Stimulated activated CD8-positive, alpha-beta memory T cell treated with anti-CD3 and anti-CD28 coated beads, Interleukin-4, amount 100 ng/mL, for 48 hours (primary cell): ENCODE measurements around the gene PLEKHF1.
"Not testable (repeated sequence)": the region's sequence is repeated elsewhere in the genome, so short reads cannot be mapped to it uniquely, and the experiment has no call there.

Source experiments
- DNase-seq: peaks from one replicate; pipeline ENCODE4 v3.0.0-alpha.2; 2020

The PLEKHF1 gene

GRCh38 chr19:29704562-29705558 lies 39.6 kb downstream of the PLEKHF1 start:
- no peak for DNase-seq

DNA sequence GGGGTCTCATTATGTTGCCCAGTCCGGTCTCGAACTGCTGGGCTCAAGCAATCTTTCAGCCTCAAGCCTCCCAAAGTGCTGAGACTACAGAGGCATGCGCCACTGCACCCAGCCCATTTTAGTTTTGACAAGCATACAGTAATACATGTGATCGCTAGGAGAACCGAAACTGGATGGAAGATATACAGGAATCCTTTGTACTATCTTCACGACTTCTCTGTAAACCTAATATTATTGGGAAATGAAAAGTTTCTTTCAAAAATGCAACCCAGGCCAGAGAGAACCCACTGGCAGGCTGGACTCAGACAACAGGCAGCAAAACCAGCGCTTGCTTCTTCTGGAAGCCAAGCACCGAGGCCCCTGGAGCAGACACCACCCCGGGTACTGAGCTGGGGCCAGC lies 40.4 kb downstream of the PLEKHF1 start:
- no peak for DNase-seq

DNA sequence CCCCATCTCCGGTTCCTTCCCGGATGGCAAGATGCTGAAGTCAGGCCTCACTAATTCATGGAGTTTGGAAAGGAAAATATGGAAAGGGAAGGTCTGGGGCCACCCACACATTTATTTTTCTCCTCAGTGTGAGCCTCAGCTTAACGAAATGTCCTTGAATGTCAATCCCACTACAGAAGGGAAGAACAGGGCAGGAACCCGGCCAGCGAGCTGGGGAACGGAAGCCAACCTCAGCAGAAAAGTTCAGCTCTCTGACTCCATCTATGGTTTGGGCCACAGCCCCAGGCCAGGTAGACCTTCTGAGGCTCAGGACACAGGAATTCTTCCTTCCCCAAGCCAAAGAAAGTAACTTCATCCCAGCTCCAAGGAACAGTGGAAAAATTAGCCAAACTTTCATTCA lies 41.4 kb downstream of the PLEKHF1 start:
- DNase-seq, result no peak

DNA sequence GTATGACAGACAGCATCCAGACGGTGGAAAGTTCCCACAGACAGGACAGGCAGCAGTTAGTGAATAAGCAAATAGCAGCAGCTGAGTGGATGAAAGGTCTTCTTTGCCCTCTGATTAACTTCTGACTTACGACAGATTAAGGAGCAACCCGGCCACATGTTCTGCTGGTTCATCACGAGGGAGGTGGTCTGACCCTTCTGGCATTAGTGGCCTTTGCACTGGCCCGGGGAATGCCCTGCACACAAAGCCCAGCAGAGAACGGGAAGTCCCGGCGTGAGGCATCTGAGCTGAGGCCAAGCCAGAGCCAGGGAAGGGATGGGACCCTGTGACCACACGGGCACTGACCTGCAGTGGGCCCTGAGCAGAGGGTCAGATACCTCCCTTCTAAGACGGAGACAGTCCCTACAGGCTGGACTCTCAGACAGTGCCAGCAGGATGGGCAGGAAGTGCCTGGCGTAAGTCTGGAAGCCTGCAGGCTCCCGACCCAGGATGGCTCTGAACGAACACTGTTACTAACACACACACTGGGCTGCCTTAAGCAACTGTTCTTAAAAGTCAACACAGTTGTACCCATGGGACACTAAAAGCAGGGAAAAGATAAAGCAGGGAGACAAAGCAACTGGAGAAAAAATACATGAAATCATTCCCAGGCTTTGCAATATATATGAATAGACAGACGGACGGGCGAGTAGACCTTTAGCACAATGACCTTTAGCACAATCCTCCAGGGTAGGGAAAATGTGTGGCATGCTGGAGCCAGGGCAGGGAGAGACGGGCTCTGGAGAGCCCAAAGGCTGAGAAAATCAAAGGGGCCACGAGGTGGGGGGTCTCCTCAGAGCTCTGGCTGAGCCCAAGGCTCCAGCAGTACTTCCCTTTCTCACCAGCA lies 43.5 kb downstream of the PLEKHF1 start:
- no peak for DNase-seq

DNA sequence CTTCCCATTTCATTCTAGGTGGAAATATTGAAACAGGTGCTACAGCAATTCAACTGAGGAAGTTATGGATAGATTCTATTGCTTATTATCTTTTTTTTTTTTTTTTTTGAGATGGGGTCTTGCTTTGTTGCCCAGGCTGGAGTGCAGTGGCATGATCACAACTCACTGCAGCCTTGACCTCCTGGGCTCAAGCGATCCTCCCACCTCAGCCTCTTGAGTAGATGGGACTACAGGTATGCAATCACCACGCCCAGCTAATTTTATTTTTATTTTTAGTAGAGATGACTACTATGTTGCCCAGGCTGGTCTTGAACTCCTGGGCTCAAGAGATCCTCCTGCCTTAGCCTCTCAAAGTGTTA lies 44.2 kb downstream of the PLEKHF1 start:
- DNase-seq, result not testable (repeated sequence)

DNA sequence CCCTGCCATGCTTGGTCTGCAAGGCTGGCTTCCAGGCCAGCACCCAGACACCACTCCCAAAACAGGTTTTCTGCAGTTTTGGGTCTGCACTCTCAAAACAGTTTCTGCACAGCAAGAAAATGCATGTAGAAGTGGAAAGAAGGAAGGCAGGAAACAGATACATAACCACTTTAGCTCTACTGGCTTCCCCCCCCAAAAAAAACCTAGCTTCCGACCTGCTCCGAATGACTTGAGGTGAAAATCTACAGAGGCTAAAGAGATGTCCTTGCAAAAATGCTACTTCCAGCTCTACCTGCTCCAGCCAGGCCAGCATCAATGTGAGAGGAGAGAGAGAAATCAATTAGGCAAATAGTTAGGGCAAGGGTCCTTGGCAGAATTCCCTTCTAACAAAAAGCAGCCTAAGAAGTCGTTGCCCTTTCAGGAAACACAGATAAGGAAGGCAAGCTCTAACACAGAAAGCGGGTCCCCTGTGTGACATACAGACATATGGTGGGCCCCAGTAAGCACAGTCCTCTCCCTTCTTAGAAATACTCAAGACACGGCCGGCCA lies 46.4 kb downstream of the PLEKHF1 start:
- no peak for DNase-seq

DNA sequence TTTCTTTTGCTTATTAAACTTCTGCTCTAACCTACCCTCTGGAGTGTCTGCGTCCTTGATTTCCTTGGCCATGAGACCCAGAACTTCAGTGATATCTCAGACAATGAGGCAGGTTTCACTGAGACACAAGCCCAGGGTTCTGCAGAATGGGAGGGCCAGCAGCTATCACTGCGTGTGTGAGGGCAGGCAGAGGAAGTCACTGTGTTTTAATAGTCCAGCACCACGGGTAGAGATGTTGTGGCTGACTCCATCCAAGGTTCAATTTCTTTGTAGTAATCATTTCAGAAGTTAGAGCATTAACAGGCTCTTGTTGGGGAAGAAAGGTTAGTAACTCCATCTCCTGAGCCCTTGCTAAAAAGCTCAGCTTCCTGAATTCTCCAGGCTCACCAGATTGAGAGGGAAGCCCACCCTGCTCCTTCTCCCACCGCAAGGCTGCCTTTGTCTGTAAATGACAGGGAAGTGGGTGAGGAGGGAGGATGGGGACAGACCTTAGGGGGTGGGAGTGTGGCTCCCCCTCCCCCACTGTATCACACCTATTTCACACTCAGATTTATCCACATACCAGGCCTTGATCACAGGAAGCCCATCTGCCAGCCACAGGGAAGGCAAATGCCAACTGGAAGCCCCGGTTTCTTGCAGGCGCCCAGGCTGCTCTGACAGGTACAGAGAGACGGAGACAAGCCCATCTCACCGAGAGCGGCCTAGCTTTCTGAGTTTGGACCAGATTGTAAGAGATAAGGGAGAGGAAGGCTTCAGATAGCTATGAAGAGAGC lies 47.7 kb downstream of the PLEKHF1 start:
- peak; percentile 41 for DNase-seq

DNA sequence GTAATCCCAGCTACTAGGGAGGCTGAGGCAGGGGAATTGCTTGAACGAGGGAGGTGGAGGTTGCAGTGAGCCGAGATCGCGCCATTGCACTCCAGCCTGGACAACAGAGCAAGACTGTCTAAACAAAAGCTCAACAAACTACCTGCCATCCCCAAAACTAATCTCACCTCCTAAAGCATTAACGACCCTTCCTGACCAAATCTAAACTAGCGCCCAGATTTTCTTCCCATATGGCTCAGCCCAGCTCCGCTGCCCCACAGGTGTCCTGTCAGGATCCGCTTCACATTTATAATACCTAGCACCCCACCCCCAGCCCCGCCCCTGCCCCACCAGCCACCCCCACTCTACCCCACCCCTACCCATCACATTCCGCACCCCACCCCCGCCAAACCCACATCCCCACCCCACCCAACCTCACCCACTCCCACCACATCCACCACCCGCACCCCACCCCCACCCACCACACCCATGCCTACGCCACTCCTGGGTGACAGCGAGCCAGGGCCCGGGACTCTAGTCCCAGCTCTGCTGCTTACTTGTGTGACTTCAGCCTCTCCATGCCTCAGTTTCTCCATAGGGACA lies 49.2 kb downstream of the PLEKHF1 start:
- DNase-seq, result no peak

- DNase-seq, result peak; percentile 76
Measured at GRCh38 chr19:29714953-29715700, 49.9 kb downstream of the PLEKHF1 start, which contains the start of gene C19orf12. C19orf12 (minus strand) TSS chr19:29715261; CDS start chr19:29708413, 6,848 bp downstream.

DNA sequence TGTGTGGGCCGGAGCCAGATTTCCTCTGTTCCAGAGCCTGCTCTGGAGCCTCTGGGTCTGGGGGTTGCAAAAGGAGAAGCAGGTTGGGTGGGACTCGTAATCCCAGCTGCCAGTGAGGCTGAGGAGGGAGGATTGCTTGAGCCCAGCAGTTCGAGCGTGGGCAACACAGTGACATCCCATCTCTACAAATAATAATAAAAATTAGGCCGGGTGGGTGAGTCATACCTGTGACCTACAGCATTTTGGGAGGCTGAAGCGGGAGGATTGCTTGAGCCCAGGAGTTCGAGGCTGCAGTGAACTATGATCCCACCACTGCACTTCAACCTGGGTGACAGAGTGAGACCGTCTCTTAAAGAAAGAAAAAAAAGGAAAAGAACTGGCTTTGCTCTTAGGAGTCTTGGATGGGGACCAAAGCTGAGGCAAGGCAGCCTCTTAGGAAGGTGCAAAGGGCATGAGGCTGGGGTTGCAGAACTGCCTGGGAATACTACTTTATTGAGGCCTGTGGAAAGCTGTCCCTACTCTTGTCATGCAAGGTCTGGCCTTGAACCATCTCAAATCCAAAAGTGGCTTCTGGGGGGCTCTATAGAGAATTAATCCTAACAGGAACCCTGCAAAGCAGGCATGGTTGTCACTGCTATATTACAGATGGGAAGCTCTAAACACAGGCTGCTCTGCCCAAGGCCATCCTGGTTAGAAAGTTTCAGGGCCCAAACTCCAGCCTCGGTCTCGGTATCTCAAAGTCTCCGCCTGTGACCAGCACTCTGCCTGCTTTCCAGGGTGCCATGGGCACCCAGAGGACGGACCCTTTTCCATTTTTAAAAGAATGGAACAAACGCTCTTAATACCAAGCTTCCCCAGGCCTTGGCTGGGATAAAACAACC lies 50.7 kb downstream of the PLEKHF1 start:
- peak; percentile 36 for DNase-seq

- DNase-seq, result no peak
Measured at GRCh38 chr19:29717051-29717450, 51.8 kb downstream of the PLEKHF1 start.

DNA sequence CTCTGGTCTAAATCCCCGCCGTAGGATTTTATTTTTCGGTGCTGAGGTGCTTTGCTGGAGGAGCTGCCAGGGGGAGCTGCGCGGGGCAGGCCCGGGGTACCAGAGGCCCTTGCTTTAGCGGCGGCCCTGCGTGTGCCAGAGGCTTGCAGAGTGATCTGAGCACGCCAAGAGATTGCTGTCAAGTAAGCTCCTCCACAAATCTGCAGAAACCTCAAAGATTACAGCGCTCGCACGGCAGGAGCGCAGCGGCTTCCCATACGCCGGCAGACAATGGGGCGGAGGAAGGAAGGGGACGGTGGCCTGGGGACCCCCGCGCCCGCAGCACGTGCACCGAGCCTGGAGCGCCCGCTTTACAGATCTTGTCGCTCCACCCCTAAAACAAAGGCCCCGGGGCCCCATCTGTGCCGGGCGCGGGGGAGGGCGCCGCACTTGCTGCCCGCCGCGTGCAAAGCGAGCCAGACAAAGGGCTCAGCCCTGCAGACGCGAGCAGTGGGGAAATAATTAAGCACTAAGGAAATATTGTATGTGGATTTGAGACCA lies 58.9 kb downstream of the PLEKHF1 start:
- peak; percentile 53 for DNase-seq

DNA sequence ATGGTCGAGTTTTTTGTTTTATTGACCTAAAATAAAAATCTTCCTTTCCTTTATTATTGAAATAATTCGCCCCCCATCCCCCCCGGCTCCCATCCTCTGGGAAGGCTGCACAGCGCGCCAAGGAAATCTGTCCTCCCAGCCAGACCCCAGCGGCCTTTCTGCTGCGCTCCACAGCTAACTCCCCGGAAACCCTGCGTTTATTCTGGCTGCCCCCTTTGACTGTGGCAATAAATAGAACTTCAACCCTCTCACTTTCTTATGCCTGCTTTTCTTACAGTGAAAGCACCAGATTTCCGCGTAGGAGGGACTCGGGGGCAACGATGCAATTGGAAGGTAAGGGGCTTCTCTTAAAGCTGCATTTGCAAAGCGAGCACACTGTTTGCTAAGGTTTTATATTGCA lies 59.5 kb downstream of the PLEKHF1 start:
- DNase-seq, result no peak
